NT2/D1 (cell line): ENCODE data around the gene KCNJ6.

Experiments
- YY1 ChIP-seq: IDR thresholded peaks from 2 replicates; pipeline ENCODE4 v1.6.1; 2011; ENCODE audit not compliant: insufficient read length, insufficient read depth
- ZNF274 ChIP-seq: IDR thresholded peaks from 2 replicates; pipeline ENCODE4 v1.6.1; 2011; ENCODE audit warnings: mild to moderate bottlenecking, low read depth, low read length

GRCh38 chr21:37575580-37575979 lies 340.7 kb downstream of the KCNJ6 start:
- TF ChIP-seq YY1 (no peak), ZNF274 (no peak)
